GM20000 (cell line): Measurements from ENCODE around the gene ENAH.
A peak's percentile ranks its signal among the peaks of the same experiment; 100 is the strongest.

ENCODE experiments used
- DNase-seq: peaks from one replicate; pipeline ENCODE4 v3.0.0; 2012; ENCODE audit warnings: low spot score
- CTCF ChIP-seq: IDR thresholded peaks from 2 replicates; pipeline ENCODE4 v1.5.1; 2012; ENCODE audit warnings: mild to moderate bottlenecking, control low read depth; ENCODE audit errors: extremely low read depth, missing control alignments

Gene ENAH

GRCh38 chr1:225485226-225485625, 167.7 kb downstream of the ENAH start:
- no peak for TF ChIP-seq CTCF
- DNase-seq, result no peak

- no peak for DNase-seq
- no peak for TF ChIP-seq CTCF
These were observed 168.2 kb downstream of the ENAH start for GRCh38 chr1:225484657-225485214.

GRCh38 chr1:225483818-225484656, 168.9 kb downstream of the ENAH start:
- DNase-seq, result no peak

GRCh38 chr1:225482421-225482950, 170.4 kb downstream of the ENAH start:
- no peak for TF ChIP-seq CTCF
- no peak for DNase-seq

More at GRCh38 chr1:225483818-225484656, 168.9 kb downstream of the ENAH start:
- no peak for TF ChIP-seq CTCF

- no peak for DNase-seq
These were observed 171.2 kb downstream of the ENAH start for GRCh38 chr1:225481738-225482137.

GRCh38 chr1:225480825-225481434, 172.0 kb downstream of the ENAH start:
- TF ChIP-seq CTCF, result peak; percentile 89
- DNase-seq, result peak; percentile 67

More at GRCh38 chr1:225481738-225482137, 171.2 kb downstream of the ENAH start:
- no peak for TF ChIP-seq CTCF

GRCh38 chr1:225479996-225480720, 172.8 kb downstream of the ENAH start:
- DNase-seq, result no peak
- TF ChIP-seq CTCF, result no peak
